Heart left ventricle (tissue), 13 donors: ENCODE results near the gene TTC17.

Experiments used
- CTCF ChIP-seq, 12 donors: fragments of 200-600 bp; sonication (generic) in 4 of 12; IDR thresholded peaks; one replicate each; pipeline versions ENCODE4 v1.5.0 to v1.8.0; 2018 to 2022; ENCODE audit warnings: antibody characterized with exemption in 12 of 12, mild to moderate bottlenecking in 5 of 12
- POLR2A ChIP-seq, 2 donors: fragments of 450-650 bp; IDR thresholded peaks; one replicate each; pipeline ENCODE4 v1.6.1; 2017; ENCODE audit warnings: antibody characterized with exemption in 2 of 2, mild to moderate bottlenecking in 2 of 2, moderate library complexity in 2 of 2
- donor health status: ischemic (EF 13 %, LVEDD 7.1; RV severe dilation, severe dysfunction).
- donor health status: DM: no; HTN: yes; CAD: no.
- donor health status: DM: no; HTN: no; CAD: no.
- donor health status: ischemic (EF 25% LVEDD 6.9; RV normal size, moderate dysfunction).
- donor health status: ischemic (EF 25% LVEDD 5.7; RV mildly dilated, moderate dysfunction).
- donor health status: ischemic (EF 35%, LVEDD 5.7; RV mildly dilated, moderate dysfunction).
- donor health status: nonischemic (EF 11% LVEDD 7.7; RV severe dilation, severe dysfunction).
- donor health status: DM: yes; HTN: yes; CAD: no.
- donor health status: PGD.
- donor health status: ischemic (EF 29% LVEDD 5.4; RV normal size, mild dysfunction).
- donor health status: nonischemic (EF 23%, LVEDD 6.1; RV moderate dilation, normal function).

GRCh38 chr11:43517518-43517917 lies 158.8 kb downstream of the TTC17 start:
- TF ChIP-seq POLR2A (IDR thresholded peaks at IDR 0.05) (no peak), CTCF (IDR thresholded peaks at IDR 0.05) (no peak)
